ENCODE results near the gene CCDC93.
"Not testable (repeated sequence)": the region's sequence is repeated elsewhere in the genome, so short reads cannot be mapped to it uniquely, and the experiment has no call there.

CCDC93 gene

GRCh38 chr2:117949806-117950205 is 64.1 kb downstream of the CCDC93 start:
- no peak for DNase-seq

GRCh38 chr2:117948615-117949014 is 65.3 kb downstream of the CCDC93 start:
- no peak for DNase-seq

GRCh38 chr2:117945296-117945695 is 68.6 kb downstream of the CCDC93 start:
- no peak for DNase-seq

- DNase-seq = no peak
Observed at GRCh38 chr2:117944816-117945215, 69.1 kb downstream of the CCDC93 start.

DNA sequence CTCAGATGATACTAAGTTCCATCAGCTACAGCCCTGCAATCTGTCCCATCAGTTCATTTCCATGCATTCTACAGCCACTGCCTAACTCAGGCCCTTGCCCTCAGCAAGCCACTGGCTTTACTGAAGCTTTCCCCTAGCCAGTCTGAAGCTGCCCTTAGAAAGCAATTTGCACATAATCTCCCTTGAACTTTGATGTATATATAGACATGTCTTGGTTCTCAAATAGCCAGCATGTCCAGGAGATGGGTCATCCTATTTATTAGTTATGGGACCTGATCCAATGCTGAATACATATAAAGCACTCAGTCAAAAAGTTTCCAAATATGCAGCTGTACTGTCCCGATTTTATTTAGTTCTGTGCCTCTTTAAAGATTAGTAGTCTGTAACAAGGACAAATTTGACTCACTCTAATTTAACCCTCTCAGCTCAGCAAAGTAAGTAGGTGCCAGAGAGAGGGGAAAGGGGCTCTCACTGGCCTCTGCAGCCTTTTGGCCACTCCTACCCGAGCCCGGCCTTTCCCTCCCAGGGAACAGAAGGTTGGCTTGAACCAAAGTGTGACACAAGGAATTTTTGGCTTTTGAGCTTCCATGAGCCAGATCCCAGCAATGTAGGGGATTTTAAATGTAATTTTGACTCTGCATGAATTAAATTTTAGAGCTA is 70.7 kb downstream of the CCDC93 start:
- no peak for DNase-seq

DNA sequence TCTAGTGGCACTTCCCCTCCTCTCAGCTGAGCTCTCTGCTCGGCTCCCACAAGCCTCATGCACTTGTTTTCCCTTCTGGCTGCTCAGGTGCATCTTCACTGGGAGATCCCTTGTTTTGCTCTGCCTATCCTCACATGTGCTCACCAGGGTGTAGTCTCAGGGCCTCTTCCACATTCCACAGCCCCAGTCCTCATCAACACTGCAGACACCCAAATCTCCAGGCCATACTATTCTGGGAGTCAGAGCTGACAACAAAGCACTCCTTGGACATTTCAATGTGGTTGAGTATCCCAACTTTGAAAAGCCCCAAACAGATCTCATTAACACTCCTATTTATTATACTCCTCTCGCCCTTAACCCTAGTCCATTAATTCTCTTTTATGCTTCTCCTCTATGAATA is 71.3 kb downstream of the CCDC93 start:
- no peak for DNase-seq

- no peak for DNase-seq
Observed at GRCh38 chr2:117941693-117942092, 72.2 kb downstream of the CCDC93 start.

DNA sequence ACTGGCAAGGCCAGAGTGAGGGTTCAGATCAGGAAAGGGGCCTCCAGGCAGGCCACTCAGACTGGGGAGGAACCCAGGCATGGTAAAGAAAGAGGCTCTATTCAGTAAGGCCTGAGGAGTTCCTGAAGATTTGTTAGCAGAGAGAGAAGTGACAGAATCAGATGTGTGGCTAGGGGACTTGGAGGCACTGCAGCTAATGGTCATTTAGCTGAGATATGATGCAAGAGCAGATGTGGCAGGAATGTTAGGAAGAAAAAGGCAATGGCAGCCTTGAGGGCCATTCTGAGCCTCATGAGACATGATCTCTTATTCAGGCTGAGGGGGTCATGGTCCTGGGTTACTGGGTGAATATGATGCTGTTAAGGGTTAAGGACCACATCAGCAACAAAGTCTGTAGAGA is 73.4 kb downstream of the CCDC93 start:
- DNase-seq = no peak

GRCh38 chr2:117938611-117939010 is 75.3 kb downstream of the CCDC93 start:
- no peak for DNase-seq

DNA sequence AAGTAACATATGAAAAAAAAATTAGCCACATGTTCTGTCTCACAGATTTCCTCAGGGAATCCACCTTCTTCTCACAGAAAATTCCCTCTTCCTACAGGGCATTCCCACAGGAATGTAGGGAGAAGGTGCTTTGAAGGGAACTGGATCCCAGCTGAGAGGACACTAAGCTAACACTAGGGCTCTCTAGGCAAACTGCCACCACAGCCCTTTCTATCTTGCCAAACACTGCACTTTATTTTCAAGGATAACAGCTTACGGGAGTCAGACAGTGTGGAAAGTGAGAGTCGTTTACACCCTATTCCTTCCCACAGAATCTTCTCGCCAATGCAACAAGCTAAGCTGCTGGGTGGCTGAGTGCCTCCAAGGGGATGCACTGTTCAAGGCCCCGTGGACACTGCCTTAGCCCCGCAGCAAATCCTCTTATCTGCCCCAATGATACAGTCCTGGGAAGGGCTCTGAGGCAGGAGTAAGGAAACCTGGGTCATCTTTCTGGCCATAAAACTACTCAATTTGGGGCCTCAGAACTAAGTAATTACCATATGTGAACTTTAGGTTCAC is 76.9 kb downstream of the CCDC93 start:
- DNase-seq = no peak

GRCh38 chr2:117935954-117936353 is 77.9 kb downstream of the CCDC93 start:
- DNase-seq = no peak

GRCh38 chr2:117935456-117935855 is 78.4 kb downstream of the CCDC93 start:
- no peak for DNase-seq

DNA sequence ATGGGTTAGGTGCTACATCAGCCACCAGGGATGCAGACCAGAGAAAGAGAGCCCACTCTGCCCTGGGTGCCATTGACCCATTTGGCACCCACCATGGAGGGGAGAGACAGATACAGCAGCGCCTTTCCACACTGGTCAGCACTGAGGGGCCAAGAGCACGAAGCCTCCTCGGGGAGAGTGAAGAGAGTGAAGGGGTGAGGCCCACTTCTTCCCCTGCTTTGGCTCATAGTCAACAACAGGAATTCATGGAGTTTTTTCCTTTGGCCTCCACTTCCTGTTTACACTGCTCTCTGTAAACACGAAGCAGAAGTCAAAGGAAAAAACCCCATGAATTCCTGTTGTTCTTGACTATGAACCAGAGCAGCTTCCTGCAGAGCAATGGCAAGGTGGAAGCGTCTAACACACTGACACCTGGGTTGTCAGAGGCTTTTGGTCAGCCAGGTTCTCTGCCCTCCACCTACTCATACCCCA is 80.0 kb downstream of the CCDC93 start:
- DNase-seq = no peak

- DNase-seq = no peak
Observed at GRCh38 chr2:117931978-117932377, 81.9 kb downstream of the CCDC93 start.

- DNase-seq = no peak
Observed at GRCh38 chr2:117931266-117931665, 82.6 kb downstream of the CCDC93 start.

GRCh38 chr2:117930775-117931174 is 83.1 kb downstream of the CCDC93 start:
- DNase-seq = no peak

- not testable (repeated sequence) for DNase-seq
Observed at GRCh38 chr2:117923471-117923870, 90.4 kb downstream of the CCDC93 start.

GRCh38 chr2:117921520-117921919 is 92.3 kb downstream of the CCDC93 start:
- DNase-seq = no peak

DNA sequence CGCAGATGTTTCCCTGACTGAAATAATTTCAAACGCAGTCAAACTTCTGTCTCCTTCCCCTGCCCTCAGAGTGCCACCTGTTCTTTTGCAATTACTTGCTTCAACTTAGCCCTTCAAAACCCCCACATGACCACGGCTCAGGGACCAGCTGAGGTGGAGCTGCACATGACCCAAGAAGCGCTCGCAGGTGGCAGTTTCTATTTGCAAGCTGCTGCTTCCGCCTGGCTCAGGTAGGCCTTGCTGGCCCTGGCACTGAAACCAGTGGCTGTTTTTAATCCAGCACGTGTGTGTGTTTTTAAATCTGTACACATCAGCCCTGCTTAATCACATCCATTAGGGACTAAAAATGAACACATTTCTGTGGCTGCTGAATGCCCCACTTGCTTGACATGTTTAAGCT is 95.3 kb downstream of the CCDC93 start:
- DNase-seq = no peak

DNA sequence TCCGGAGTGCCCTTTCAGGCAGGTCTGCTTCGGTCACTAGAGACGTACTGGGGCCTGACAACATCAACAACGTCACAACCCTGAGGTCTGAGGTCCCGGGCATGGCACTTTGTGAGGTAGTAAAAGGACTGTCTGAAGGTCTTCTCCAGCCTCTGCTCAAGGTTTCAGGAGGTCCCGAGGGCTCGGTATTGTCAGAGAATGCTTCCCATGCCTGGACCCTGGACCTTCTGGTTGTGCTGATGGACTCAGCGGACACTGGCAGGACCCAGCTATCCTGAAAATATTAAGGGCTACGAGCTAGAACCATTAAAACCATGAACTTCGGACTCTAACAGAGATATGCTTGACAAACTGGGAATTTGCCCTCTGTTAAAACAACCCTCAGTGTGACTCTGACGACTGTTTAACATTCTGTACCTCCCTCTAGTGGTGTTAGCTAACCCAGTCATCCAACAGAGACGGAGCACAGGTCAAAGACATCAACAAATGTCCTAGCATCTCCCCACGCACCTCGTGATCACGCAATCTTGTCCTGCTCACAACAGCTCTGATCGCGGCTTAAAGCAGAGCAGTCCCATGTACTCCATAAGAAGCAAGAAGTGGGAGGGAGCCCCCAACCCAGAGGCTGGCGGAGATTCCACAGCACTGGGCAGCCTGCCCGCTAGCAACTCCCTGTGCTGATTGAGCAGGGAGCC is 96.5 kb downstream of the CCDC93 start:
- no peak for DNase-seq

GRCh38 chr2:117902933-117903332 is 110.9 kb downstream of the CCDC93 start:
- no peak for DNase-seq

GRCh38 chr2:117888897-117889296 is 125.0 kb downstream of the CCDC93 start:
- DNase-seq = no peak

DNA sequence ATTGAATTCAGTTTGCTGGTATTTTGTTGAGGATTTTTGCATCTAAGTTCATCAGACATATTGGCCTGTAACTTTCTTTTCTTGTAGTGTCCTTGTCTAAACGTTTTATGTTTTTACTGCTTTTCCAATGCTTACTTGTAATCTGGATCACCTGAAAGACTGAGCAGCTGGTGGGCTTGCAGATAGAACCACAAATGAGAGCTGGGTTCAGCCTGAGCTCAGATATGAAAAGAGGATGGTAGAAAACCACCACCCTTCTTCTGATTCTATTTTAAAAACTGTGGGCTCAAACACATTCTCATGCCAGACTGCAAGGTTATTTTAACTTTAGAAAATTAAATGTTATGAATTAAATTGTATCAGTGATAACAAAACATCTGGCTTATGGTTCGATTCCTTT is 128.6 kb downstream of the CCDC93 start:
- DNase-seq = no peak

DNA sequence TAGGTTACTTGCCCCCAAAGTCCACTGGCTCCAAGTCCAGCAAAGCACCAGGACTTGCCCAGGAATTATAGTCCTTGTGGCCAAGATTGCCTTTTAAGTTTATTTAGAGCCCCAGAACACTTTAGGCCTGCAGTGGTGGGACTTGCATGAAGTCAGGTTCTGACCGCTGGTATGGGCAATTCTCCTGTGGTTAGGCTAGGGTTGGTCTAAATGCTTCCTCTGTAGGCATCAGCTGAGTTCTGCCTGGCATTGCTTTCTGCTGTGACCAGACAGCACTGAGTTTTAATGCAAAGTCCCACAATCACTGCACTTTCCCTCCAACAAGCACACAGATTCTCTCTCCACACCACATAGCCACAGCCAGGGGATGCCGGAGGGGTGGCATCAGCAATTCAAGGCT is 134.9 kb downstream of the CCDC93 start:
- DNase-seq = no peak
